Measurements from ENCODE around the gene WBP2NL.

Gene WBP2NL

DNA sequence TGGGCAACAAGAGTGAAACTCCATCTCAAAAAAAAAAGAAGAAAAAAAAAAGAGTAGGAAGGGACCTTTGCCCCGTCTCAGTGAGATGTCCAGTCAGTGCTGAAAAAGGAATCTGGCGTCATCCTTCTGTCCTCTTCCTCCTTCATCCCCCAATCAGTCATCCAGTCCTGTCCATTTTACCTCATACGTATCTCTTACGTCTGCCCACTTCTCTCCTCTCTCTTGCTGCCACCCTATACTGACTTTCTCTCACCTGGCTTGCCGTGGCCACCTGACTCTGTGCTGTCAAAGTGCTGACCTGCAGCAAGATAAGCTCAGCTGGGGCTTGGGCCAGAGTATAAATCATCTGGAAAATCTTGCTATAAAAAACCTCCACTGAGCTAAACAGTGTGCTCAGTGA lies 15.7 kb upstream of the WBP2NL start:
- H3K9me3 ChIP-seq: no peaks in the 10 kb centered on the region
- H3K4me1 ChIP-seq (ENCODE audit: control insufficient read depth in 1 of 2, insufficient read depth in 1 of 2, low read depth in 1 of 2, low read length in 1 of 2): peaks cover 5 to 15% of the 10 kb centered on the region in 2 experiments
- no peaks in the 10 kb centered on the region for H3K36me3 ChIP-seq
- H3K4me3 ChIP-seq (ENCODE audit: low read depth in 1 of 2, low read length in 1 of 2): no peak overlapping the region
- TF ChIP-seq, protein P1, sequence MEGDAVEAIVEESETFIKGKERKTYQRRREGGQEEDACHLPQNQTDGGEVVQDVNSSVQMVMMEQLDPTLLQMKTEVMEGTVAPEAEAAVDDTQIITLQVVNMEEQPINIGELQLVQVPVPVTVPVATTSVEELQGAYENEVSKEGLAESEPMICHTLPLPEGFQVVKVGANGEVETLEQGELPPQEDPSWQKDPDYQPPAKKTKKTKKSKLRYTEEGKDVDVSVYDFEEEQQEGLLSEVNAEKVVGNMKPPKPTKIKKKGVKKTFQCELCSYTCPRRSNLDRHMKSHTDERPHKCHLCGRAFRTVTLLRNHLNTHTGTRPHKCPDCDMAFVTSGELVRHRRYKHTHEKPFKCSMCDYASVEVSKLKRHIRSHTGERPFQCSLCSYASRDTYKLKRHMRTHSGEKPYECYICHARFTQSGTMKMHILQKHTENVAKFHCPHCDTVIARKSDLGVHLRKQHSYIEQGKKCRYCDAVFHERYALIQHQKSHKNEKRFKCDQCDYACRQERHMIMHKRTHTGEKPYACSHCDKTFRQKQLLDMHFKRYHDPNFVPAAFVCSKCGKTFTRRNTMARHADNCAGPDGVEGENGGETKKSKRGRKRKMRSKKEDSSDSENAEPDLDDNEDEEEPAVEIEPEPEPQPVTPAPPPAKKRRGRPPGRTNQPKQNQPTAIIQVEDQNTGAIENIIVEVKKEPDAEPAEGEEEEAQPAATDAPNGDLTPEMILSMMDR (IDR thresholded peaks at IDR 0.05): no peak
- H3K27ac ChIP-seq: no peak overlapping the region
- peaks cover 28% of the 10 kb centered on the region for H3K27me3 ChIP-seq

DNA sequence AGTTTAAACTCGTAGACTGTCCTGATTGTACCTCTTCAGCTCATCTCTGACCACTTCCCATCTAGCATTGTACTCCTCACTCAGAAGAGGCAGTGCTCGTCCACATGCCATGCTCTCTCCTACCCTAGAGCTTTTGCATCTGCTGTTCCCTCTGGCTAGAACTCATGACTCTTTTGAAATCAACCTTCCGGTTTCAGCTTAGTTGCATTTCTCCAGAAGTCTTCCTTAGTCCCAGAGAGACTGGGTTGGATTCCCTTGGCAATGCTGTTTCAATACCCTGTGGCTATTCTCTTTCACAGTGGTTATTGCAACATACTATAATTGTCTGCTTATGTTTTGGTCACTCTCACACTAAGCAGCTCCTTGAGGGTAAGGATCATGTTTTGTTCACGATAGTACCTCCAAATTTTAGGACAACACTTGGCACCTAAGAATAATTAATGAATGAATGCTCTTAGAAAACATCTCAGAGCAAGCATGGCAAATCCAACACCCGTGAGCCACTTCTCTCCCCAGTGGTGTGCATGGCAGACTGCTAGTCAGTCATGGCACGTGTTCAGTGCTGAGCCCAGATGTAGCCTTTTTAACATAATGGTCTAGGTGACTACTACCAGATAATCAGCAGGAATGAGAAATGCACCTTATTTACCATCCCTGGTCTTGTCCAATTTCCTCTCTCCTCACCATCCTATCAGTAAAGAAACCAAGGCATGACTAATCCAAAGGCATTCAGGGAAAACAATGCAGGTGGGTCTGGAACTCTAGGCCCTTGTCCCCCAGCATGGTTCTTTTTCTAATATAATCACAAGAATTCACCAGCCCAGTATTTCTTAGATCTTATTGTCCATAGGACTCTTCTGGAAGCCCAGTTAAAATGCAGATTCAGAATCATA lies 14.8 kb upstream of the WBP2NL start:
- Histone ChIP-seq H3K27ac (no peak overlapping the region), H3K9me3 (no peaks in the 10 kb centered on the region), H3K36me3 (no peaks in the 10 kb centered on the region), H3K27me3 (peaks cover 19% of the 10 kb centered on the region), H3K4me3 (ENCODE audit: low read depth in 1 of 2, low read length in 1 of 2) (no peak overlapping the region), H3K4me1 (ENCODE audit: control insufficient read depth in 1 of 2, insufficient read depth in 1 of 2, low read depth in 1 of 2, low read length in 1 of 2) (peaks cover 5 to 15% of the 10 kb centered on the region in 2 experiments)
- TF ChIP-seq, protein P1 (IDR thresholded peaks at IDR 0.05): no peak

DNA sequence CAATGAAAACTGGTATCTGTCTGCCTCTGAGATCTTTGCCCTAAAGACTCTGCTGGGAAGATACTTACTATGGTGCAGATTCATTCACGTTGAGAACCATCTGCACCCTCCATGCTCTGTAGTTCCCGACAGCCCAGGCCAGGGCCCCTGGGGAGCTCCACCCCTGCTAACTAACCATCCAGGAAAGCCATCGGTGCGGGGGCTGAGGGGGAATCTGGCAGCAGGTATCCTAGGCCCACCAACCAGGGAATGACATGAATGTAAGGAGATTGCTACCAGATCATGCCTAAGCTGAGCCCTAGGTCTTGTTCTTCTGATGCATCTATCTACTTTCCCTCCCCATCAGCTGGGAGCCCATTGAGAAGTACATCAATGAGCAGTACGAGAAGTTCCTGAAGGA lies 11.3 kb upstream of the WBP2NL start:
- H3K27me3 ChIP-seq: peaks cover 12% of the 10 kb centered on the region
- H3K9me3 ChIP-seq: no peaks in the 10 kb centered on the region
- H3K4me1 ChIP-seq (ENCODE audit: control insufficient read depth in 1 of 2, insufficient read depth in 1 of 2, low read depth in 1 of 2, low read length in 1 of 2): peaks cover 5 to 15% of the 10 kb centered on the region in 2 experiments
- H3K4me3 ChIP-seq (ENCODE audit: low read depth in 1 of 2, low read length in 1 of 2): no peak overlapping the region
- TF ChIP-seq, protein P1 (IDR thresholded peaks at IDR 0.05): no peak
- no peaks in the 10 kb centered on the region for H3K36me3 ChIP-seq
- no peak overlapping the region for H3K27ac ChIP-seq

DNA sequence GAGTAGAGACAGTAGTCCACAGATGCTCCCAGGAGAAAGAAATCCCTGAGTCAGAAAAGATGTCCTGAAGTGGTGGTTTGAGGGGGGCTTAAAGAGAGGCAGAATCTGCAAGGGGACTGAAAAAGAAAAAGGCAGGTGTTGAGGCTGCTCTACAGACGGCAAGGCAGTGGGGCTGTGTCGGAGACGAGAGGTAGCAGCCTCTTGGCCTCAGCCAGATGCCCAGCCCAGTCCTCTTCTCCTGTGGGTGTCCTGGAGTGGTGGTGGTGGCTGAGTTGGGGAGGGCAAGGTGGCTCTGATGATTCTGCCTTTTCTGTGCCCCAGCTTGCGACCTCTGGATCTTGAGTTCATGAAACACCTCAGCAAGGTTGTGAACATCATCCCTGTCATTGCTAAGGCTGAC lies 9.3 kb upstream of the WBP2NL start:
- TF ChIP-seq, protein P1 (IDR thresholded peaks at IDR 0.05): no peak
- Histone ChIP-seq H3K36me3 (no peaks in the 10 kb centered on the region), H3K4me3 (ENCODE audit: low read depth in 1 of 2, low read length in 1 of 2) (no peak overlapping the region), H3K27me3 (peaks cover 20% of the 10 kb centered on the region), H3K27ac (no peak overlapping the region), H3K9me3 (no peaks in the 10 kb centered on the region), H3K4me1 (ENCODE audit: control insufficient read depth in 1 of 2, insufficient read depth in 1 of 2, low read depth in 1 of 2, low read length in 1 of 2) (no peaks in the 10 kb centered on the region)

DNA sequence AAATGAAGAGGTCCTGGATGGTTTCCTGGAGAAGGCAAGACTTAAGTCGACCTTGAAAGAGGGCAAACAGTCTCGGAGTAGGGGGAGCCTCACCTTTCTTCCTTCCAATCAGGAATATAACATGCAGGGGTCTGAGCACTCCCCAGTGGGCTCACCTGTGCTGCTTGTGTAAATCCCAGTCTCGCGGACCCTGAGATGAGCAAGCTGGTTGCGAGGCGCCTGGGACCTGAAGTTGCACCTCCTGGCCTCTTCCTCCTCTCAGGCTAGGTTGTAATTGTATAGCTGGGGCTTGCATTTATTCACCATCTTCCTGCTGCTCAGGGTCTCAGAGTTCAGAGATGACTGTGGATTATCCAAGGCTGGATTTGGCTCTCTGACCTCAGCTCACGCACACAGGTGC lies 7.5 kb upstream of the WBP2NL start:
- Histone ChIP-seq H3K27me3 (peaks cover 20% of the 10 kb centered on the region), H3K4me3 (ENCODE audit: low read depth in 1 of 2, low read length in 1 of 2) (no peak overlapping the region), H3K9me3 (no peaks in the 10 kb centered on the region), H3K36me3 (no peaks in the 10 kb centered on the region), H3K27ac (no peak overlapping the region), H3K4me1 (ENCODE audit: control insufficient read depth in 1 of 2, insufficient read depth in 1 of 2, low read depth in 1 of 2, low read length in 1 of 2) (no peaks in the 10 kb centered on the region)
- TF ChIP-seq, protein P1 (IDR thresholded peaks at IDR 0.05): no peak
